NOMO-1 (cell line): ENCODE measurements around the gene TSPAN18.

Experiments
- DNase-seq, 2 experiments: peaks; one replicate each; lab custom pipeline; 2025; ENCODE audit not compliant: unreplicated experiment in 2 of 2; lab: John Stamatoyannopoulos, UW

The TSPAN18 gene

GRCh38 chr11:44840085-44840478, 113.3 kb downstream of the TSPAN18 start:
- peak in 1 of 2 experiments; percentile 42 for DNase-seq

- no peak for DNase-seq
Observed at GRCh38 chr11:44840521-44841251, 113.9 kb downstream of the TSPAN18 start.

GRCh38 chr11:44842220-44842619, 115.5 kb downstream of the TSPAN18 start:
- no peak for DNase-seq

GRCh38 chr11:44846852-44847251, 120.1 kb downstream of the TSPAN18 start:
- DNase-seq = no peak

- no peak for DNase-seq
Observed at GRCh38 chr11:44847316-44847715, 120.6 kb downstream of the TSPAN18 start.

GRCh38 chr11:44848203-44848962, 121.6 kb downstream of the TSPAN18 start:
- DNase-seq = no peak

GRCh38 chr11:44848963-44849350, 122.2 kb downstream of the TSPAN18 start:
- no peak for DNase-seq

- DNase-seq = no peak
Observed at GRCh38 chr11:44849424-44849823, 122.7 kb downstream of the TSPAN18 start.

- no peak for DNase-seq
Observed at GRCh38 chr11:44849922-44850321, 123.2 kb downstream of the TSPAN18 start.

- DNase-seq = no peak
Observed at GRCh38 chr11:44851496-44851895, 124.7 kb downstream of the TSPAN18 start.

GRCh38 chr11:44852159-44852747, 125.5 kb downstream of the TSPAN18 start:
- no peak for DNase-seq

GRCh38 chr11:44852952-44853351, 126.2 kb downstream of the TSPAN18 start:
- no peak for DNase-seq

- no peak for DNase-seq
Observed at GRCh38 chr11:44853666-44854065, 126.9 kb downstream of the TSPAN18 start.

- DNase-seq = no peak
Observed at GRCh38 chr11:44854086-44854485, 127.3 kb downstream of the TSPAN18 start.

- no peak for DNase-seq
Observed at GRCh38 chr11:44854741-44855492, 128.2 kb downstream of the TSPAN18 start.

GRCh38 chr11:44855493-44855849, 128.7 kb downstream of the TSPAN18 start:
- DNase-seq = no peak

- no peak for DNase-seq
Observed at GRCh38 chr11:44857490-44858090, 130.8 kb downstream of the TSPAN18 start.

- DNase-seq = no peak
Observed at GRCh38 chr11:44858796-44859527, 132.2 kb downstream of the TSPAN18 start.

GRCh38 chr11:44859528-44859925, 132.8 kb downstream of the TSPAN18 start:
- DNase-seq = no peak

GRCh38 chr11:44860346-44860745, 133.6 kb downstream of the TSPAN18 start:
- no peak for DNase-seq
